Measurements from ENCODE around the gene TSPAN18. TPM values are rescaled to one million over a fixed set of nuclear protein-coding genes. Genes with fewer than 3 reads are reported as not detected.

Gene TSPAN18
- polyA plus RNA-seq, 1 of the 3 experiments (the other 2 are of a cell fraction): 0.72 TPM

GRCh38 chr11:44942029-44942955 is 215.5 kb downstream of the TSPAN18 start:
- Histone ChIP-seq H3K4me2 (no peak overlapping the region), H3K36me3 (replicated peaks in 1 of 2; ENCODE audit: control insufficient read depth in 1 of 2, insufficient read depth in 2 of 2, low read length in 1 of 2) (no peaks in the 10 kb centered on the region), H3K9me2 (no peaks in the 10 kb centered on the region), H3K4me1 (ENCODE audit: control insufficient read depth in 1 of 2, insufficient read depth in 2 of 2, low read depth in 1 of 2, low read length in 1 of 2) (peaks cover 0 to 8% of the 10 kb centered on the region in 2 experiments; a peak in 1 of 4 replicates), H3K4me3 (ENCODE audit: low read depth in 2 of 2, low read length in 1 of 2) (no peak overlapping the region), H3K79me2 (ENCODE audit: insufficient read depth) (no peaks in the 10 kb centered on the region), H3K9me3 (no peaks in the 10 kb centered on the region), H2AFZ (ENCODE audit: low read depth) (no peak overlapping the region), H4K20me1 (ENCODE audit: insufficient read depth) (peaks cover 37% of the 10 kb centered on the region), H3F3A (replicated peaks; ENCODE audit: insufficient read depth) (peaks cover 3% of the 10 kb centered on the region), H3K27ac (ENCODE audit: low read depth in 2 of 2, low read length in 1 of 2) (no peak overlapping the region), H3K27me3 (ENCODE audit: insufficient read depth) (no peaks in the 10 kb centered on the region), H3K9ac (no peak overlapping the region)
- TF ChIP-seq FOXJ3 (CRISPR knock-in tag; IDR thresholded peaks at IDR 0.05): no peak
- TF ChIP-seq RXRA (IDR thresholded peaks at IDR 0.05; ENCODE audit: borderline replicate concordance, low read depth): no peak
- TF ChIP-seq, protein P1, sequence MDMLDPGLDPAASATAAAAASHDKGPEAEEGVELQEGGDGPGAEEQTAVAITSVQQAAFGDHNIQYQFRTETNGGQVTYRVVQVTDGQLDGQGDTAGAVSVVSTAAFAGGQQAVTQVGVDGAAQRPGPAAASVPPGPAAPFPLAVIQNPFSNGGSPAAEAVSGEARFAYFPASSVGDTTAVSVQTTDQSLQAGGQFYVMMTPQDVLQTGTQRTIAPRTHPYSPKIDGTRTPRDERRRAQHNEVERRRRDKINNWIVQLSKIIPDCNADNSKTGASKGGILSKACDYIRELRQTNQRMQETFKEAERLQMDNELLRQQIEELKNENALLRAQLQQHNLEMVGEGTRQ (IDR thresholded peaks at IDR 0.05; ENCODE audit: borderline replicate concordance, low read depth, low read length): no peak
- no peak for TF ChIP-seq USF1 (IDR thresholded peaks at IDR 0.05; ENCODE audit: borderline replicate concordance, low read depth)
- no peak for TF ChIP-seq JUND (IDR thresholded peaks at IDR 0.05)
- TF ChIP-seq, protein P2, sequence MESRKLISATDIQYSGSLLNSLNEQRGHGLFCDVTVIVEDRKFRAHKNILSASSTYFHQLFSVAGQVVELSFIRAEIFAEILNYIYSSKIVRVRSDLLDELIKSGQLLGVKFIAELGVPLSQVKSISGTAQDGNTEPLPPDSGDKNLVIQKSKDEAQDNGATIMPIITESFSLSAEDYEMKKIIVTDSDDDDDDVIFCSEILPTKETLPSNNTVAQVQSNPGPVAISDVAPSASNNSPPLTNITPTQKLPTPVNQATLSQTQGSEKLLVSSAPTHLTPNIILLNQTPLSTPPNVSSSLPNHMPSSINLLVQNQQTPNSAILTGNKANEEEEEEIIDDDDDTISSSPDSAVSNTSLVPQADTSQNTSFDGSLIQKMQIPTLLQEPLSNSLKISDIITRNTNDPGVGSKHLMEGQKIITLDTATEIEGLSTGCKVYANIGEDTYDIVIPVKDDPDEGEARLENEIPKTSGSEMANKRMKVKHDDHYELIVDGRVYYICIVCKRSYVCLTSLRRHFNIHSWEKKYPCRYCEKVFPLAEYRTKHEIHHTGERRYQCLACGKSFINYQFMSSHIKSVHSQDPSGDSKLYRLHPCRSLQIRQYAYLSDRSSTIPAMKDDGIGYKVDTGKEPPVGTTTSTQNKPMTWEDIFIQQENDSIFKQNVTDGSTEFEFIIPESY (IDR thresholded peaks at IDR 0.05; ENCODE audit: borderline replicate concordance, low read depth): no peak
- TF ChIP-seq YY1 (IDR thresholded peaks at IDR 0.05; ENCODE audit: low read depth): no peak
- TF ChIP-seq SIN3A (IDR thresholded peaks at IDR 0.05; ENCODE audit: borderline replicate concordance, low read depth, low read length): no peak
- TF ChIP-seq MXI1 (IDR thresholded peaks at IDR 0.05; ENCODE audit: low read depth, low read length): no peak
- TF ChIP-seq IRF3 (IDR thresholded peaks at IDR 0.05; ENCODE audit: low read depth, low read length): no peak
- no peak for TF ChIP-seq NRF1 (IDR thresholded peaks at IDR 0.05; ENCODE audit: low read depth, low read length)
- no peak for TF ChIP-seq SMC3 (IDR thresholded peaks at IDR 0.05; ENCODE audit: low read depth, low read length)
- ChIA-PET CTCF (interaction anchor here (1.2 to 24.2 kb wide), 8 partner anchors 5 to 390 kb away, joined by 3 to 1245 read pairs (median 10); partner anchors contain the start of gene TP53I11), POLR2A (no interaction called here)
- 91% methylated on average over 7 of the region's 10 CpGs for WGBS (ENCODE audit: low lambda C conversion rate)
- DNase-seq: no peak
